ENCODE data around the gene ADCY2.

The ADCY2 gene

GRCh38 chr5:7609726-7610125 is 213.8 kb downstream of the ADCY2 start:
- no peak for DNase-seq

GRCh38 chr5:7610531-7611177 is 214.7 kb downstream of the ADCY2 start:
- no peak for DNase-seq

GRCh38 chr5:7611518-7611917 is 215.6 kb downstream of the ADCY2 start:
- no peak for DNase-seq

- DNase-seq: no peak
These were observed 219.7 kb downstream of the ADCY2 start for GRCh38 chr5:7615566-7616061.

GRCh38 chr5:7616897-7617296 is 221.0 kb downstream of the ADCY2 start:
- no peak for DNase-seq

- no peak for DNase-seq
These were observed 226.6 kb downstream of the ADCY2 start for GRCh38 chr5:7622498-7622897.

- DNase-seq: no peak
These were observed 229.8 kb downstream of the ADCY2 start for GRCh38 chr5:7625740-7626139.

GRCh38 chr5:7628248-7628647 is 232.3 kb downstream of the ADCY2 start:
- DNase-seq: no peak

- no peak for DNase-seq
These were observed 232.9 kb downstream of the ADCY2 start for GRCh38 chr5:7628820-7629219.

GRCh38 chr5:7629561-7629960 is 233.6 kb downstream of the ADCY2 start:
- no peak for DNase-seq

GRCh38 chr5:7634837-7635236 is 238.9 kb downstream of the ADCY2 start:
- no peak for DNase-seq

- DNase-seq: no peak
These were observed 242.5 kb downstream of the ADCY2 start for GRCh38 chr5:7638456-7638855.

- DNase-seq: no peak
These were observed 246.1 kb downstream of the ADCY2 start for GRCh38 chr5:7642029-7642428.

GRCh38 chr5:7644723-7645122 is 248.8 kb downstream of the ADCY2 start:
- DNase-seq: no peak

- no peak for DNase-seq
These were observed 254.8 kb downstream of the ADCY2 start for GRCh38 chr5:7650755-7651154.

GRCh38 chr5:7653046-7653445 is 257.1 kb downstream of the ADCY2 start:
- DNase-seq: no peak

- no peak for DNase-seq
These were observed 261.2 kb downstream of the ADCY2 start for GRCh38 chr5:7657153-7657552.

- DNase-seq: no peak
These were observed 263.5 kb downstream of the ADCY2 start for GRCh38 chr5:7659420-7659819.

- DNase-seq: no peak
These were observed 266.4 kb downstream of the ADCY2 start for GRCh38 chr5:7662289-7662688.

GRCh38 chr5:7663808-7664207 is 267.9 kb downstream of the ADCY2 start:
- DNase-seq: no peak

- DNase-seq: no peak
These were observed 268.3 kb downstream of the ADCY2 start for GRCh38 chr5:7664208-7664607.

- DNase-seq: no peak
These were observed 271.4 kb downstream of the ADCY2 start for GRCh38 chr5:7667216-7667767.

GRCh38 chr5:7668161-7668560 is 272.2 kb downstream of the ADCY2 start:
- no peak for DNase-seq

GRCh38 chr5:7668627-7669026 is 272.7 kb downstream of the ADCY2 start:
- DNase-seq: no peak

GRCh38 chr5:7671381-7671993 is 275.5 kb downstream of the ADCY2 start:
- no peak for DNase-seq
